ENCODE results near the gene FYB2.

- TF ChIP-seq CTCF (IDR thresholded peaks at IDR 0.05): no peak
- no peak for TF ChIP-seq POLR2A (IDR thresholded peaks at IDR 0.05)
Observed at GRCh38 chr1:56688522-56689026, 130.6 kb downstream of the FYB2 start.
